ENCODE measurements around the gene TSHZ3.

Gene TSHZ3

GRCh38 chr19:31349160-31349881 lies at the start of gene TSHZ3:
Gene TSHZ3, minus strand, starts transcription at chr19:31349436. Its CDS starts 217 bp downstream, at chr19:31349219.
- peak; percentile 39 for DNase-seq

- no peak for DNase-seq
These were observed 48.1 kb upstream of the TSHZ3 start for GRCh38 chr19:31397308-31397707.

GRCh38 chr19:31392464-31392863 lies 43.2 kb upstream of the TSHZ3 start:
- no peak for DNase-seq

GRCh38 chr19:31391518-31391917 lies 42.3 kb upstream of the TSHZ3 start:
- no peak for DNase-seq

- no peak for DNase-seq
These were observed 41.5 kb upstream of the TSHZ3 start for GRCh38 chr19:31390711-31391110.

GRCh38 chr19:31389874-31390273 lies 40.6 kb upstream of the TSHZ3 start:
- DNase-seq = no peak

GRCh38 chr19:31387717-31388301 lies 38.6 kb upstream of the TSHZ3 start:
- DNase-seq = no peak

GRCh38 chr19:31386806-31387205 lies 37.6 kb upstream of the TSHZ3 start:
- no peak for DNase-seq

- no peak for DNase-seq
These were observed 36.5 kb upstream of the TSHZ3 start for GRCh38 chr19:31385744-31386143.

GRCh38 chr19:31383553-31383952 lies 34.3 kb upstream of the TSHZ3 start:
- no peak for DNase-seq

GRCh38 chr19:31380854-31381253 lies 31.6 kb upstream of the TSHZ3 start:
- DNase-seq = no peak

GRCh38 chr19:31378404-31378803 lies 29.2 kb upstream of the TSHZ3 start:
- DNase-seq = no peak

GRCh38 chr19:31377736-31378135 lies 28.5 kb upstream of the TSHZ3 start:
- DNase-seq = no peak

- DNase-seq = no peak
These were observed 23.1 kb upstream of the TSHZ3 start for GRCh38 chr19:31372246-31372781.

GRCh38 chr19:31370216-31370615 lies 21.0 kb upstream of the TSHZ3 start:
- DNase-seq = no peak

GRCh38 chr19:31364963-31365362 lies 15.7 kb upstream of the TSHZ3 start:
- no peak for DNase-seq

- no peak for DNase-seq
These were observed 12.5 kb upstream of the TSHZ3 start for GRCh38 chr19:31361728-31362127.

- no peak for DNase-seq
These were observed 8.1 kb upstream of the TSHZ3 start for GRCh38 chr19:31357315-31357673.

GRCh38 chr19:31356587-31357314 lies 7.5 kb upstream of the TSHZ3 start:
- peak; percentile 52 for DNase-seq

GRCh38 chr19:31355665-31356289 lies 6.5 kb upstream of the TSHZ3 start:
- no peak for DNase-seq

- DNase-seq = no peak
These were observed 5.8 kb upstream of the TSHZ3 start for GRCh38 chr19:31354799-31355664.

GRCh38 chr19:31354316-31354715 lies 5.1 kb upstream of the TSHZ3 start:
- DNase-seq = no peak
